HFF-Myc (cell line): ENCODE data around the gene MCF2L2.

ENCODE experiments used
- DNase-seq: peaks from one replicate; pipeline ENCODE4 v3.0.0-alpha.2; 2011; ENCODE audit warnings: low read depth; ENCODE audit errors: extremely low read depth
- H3K4me3 ChIP-seq: replicated peaks from 2 replicates; pipeline ENCODE4 v1.5.1; 2011; ENCODE audit warnings: low read depth, mild to moderate bottlenecking, control low read depth, low read length
- CTCF ChIP-seq: IDR thresholded peaks from 2 replicates; pipeline ENCODE4 v1.5.1; 2012; ENCODE audit warnings: mild to moderate bottlenecking, low read depth, low read length, control low read depth; ENCODE audit errors: missing control alignments

MCF2L2 gene

GRCh38 chr3:183410759-183411158, 17.7 kb downstream of the MCF2L2 start:
- no peak for DNase-seq
- TF ChIP-seq CTCF: no peak
- H3K4me3 ChIP-seq: no peak overlapping the region

- no peak for DNase-seq
- no peak for TF ChIP-seq CTCF
- no peak overlapping the region for H3K4me3 ChIP-seq
Measured at GRCh38 chr3:183410280-183410679, 18.1 kb downstream of the MCF2L2 start.

GRCh38 chr3:183409219-183409618, 19.2 kb downstream of the MCF2L2 start:
- TF ChIP-seq CTCF: no peak
- H3K4me3 ChIP-seq: no peak overlapping the region
- no peak for DNase-seq

- DNase-seq: no peak
- TF ChIP-seq CTCF: no peak
- H3K4me3 ChIP-seq: no peak overlapping the region
Measured at GRCh38 chr3:183401678-183402077, 26.7 kb downstream of the MCF2L2 start.

- H3K4me3 ChIP-seq: no peak overlapping the region
- DNase-seq: no peak
- no peak for TF ChIP-seq CTCF
Measured at GRCh38 chr3:183400352-183400751, 28.1 kb downstream of the MCF2L2 start.

GRCh38 chr3:183396662-183397391, 31.6 kb downstream of the MCF2L2 start:
- TF ChIP-seq CTCF: no peak
- no peak overlapping the region for H3K4me3 ChIP-seq
- DNase-seq: no peak

- H3K4me3 ChIP-seq: no peak overlapping the region
- DNase-seq: no peak
Measured at GRCh38 chr3:183394150-183394549, 34.3 kb downstream of the MCF2L2 start.

More at GRCh38 chr3:183394150-183394549, 34.3 kb downstream of the MCF2L2 start:
- no peak for TF ChIP-seq CTCF
